Fibroblast of skin of back (primary cell): ENCODE measurements around the gene ENTREP3. TPM values are rescaled to one million over a fixed set of nuclear protein-coding genes. Genes with fewer than 3 reads are reported as not detected.
A peak's percentile ranks its signal among the peaks of the same experiment; 100 is the strongest.
"Not testable (repeated sequence)": the region's sequence is repeated elsewhere in the genome, so short reads cannot be mapped to it uniquely, and the experiment has no call there.

Experiments used
- DNase-seq: peaks from one replicate; pipeline ENCODE4 v3.0.0-alpha.2; 2013
- polyA plus RNA-seq, 2 experiments: library from polyadenylated mRNA; unstranded; fragments of 120-200 nt; gene quantifications; one replicate each; pipeline ENCODE4 v1.2.1, GENCODE V29; 2013; ENCODE audit not compliant: insufficient read length in 2 of 2

ENTREP3 gene, protein sequence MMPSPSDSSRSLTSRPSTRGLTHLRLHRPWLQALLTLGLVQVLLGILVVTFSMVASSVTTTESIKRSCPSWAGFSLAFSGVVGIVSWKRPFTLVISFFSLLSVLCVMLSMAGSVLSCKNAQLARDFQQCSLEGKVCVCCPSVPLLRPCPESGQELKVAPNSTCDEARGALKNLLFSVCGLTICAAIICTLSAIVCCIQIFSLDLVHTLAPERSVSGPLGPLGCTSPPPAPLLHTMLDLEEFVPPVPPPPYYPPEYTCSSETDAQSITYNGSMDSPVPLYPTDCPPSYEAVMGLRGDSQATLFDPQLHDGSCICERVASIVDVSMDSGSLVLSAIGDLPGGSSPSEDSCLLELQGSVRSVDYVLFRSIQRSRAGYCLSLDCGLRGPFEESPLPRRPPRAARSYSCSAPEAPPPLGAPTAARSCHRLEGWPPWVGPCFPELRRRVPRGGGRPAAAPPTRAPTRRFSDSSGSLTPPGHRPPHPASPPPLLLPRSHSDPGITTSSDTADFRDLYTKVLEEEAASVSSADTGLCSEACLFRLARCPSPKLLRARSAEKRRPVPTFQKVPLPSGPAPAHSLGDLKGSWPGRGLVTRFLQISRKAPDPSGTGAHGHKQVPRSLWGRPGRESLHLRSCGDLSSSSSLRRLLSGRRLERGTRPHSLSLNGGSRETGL
- 37.0 TPM for polyA plus RNA-seq (2013, experiment 1 of 2; ENCODE audit: insufficient read length)
- 29.9 TPM for polyA plus RNA-seq (2013, experiment 2 of 2; ENCODE audit: insufficient read length)

GRCh38 chr1:155255243-155256007 lies at the start of gene ENTREP3:
Gene ENTREP3 (minus strand): TSS chr1:155255483. CDS start chr1:155254877, 606 bp downstream.
- DNase-seq = peak; percentile 84

- no peak for DNase-seq
Observed at GRCh38 chr1:155304558-155305063, 49.3 kb upstream of the ENTREP3 start.

- DNase-seq = no peak
Observed at GRCh38 chr1:155301342-155301841, 46.1 kb upstream of the ENTREP3 start, which contains the start of gene PKLR. Gene PKLR (minus strand): TSS chr1:155301438. CDS start chr1:155301395, 43 bp downstream.

- no peak for DNase-seq
Observed at GRCh38 chr1:155300553-155301329, 45.5 kb upstream of the ENTREP3 start.

- DNase-seq = no peak
Observed at GRCh38 chr1:155300024-155300423, 44.7 kb upstream of the ENTREP3 start.

DNA sequence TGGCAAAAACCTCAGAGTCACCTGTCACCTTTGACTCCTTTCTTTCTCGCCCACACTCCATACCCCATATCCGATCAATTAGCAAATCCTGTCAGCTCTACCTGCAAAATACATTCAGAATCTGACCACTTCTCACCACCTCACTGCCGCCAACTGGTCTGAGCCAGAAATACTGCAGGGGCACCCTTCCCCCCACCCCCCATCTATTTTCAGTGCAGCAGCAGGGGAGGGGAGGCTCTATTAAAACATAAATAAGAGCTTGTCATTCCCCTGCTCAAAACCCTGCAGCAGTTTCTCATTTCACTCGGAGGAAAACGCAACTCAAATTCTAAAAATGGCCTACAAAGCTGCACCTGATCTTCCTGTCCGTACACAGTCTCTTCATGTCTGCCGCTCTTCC lies 42.1 kb upstream of the ENTREP3 start:
- DNase-seq = no peak

- no peak for DNase-seq
Observed at GRCh38 chr1:155296661-155297060, 41.4 kb upstream of the ENTREP3 start.

GRCh38 chr1:155295942-155296267 lies 40.6 kb upstream of the ENTREP3 start:
- no peak for DNase-seq

- no peak for DNase-seq
Observed at GRCh38 chr1:155295183-155295941, 40.1 kb upstream of the ENTREP3 start.

GRCh38 chr1:155294520-155295182 lies 39.4 kb upstream of the ENTREP3 start:
- DNase-seq = no peak

DNA sequence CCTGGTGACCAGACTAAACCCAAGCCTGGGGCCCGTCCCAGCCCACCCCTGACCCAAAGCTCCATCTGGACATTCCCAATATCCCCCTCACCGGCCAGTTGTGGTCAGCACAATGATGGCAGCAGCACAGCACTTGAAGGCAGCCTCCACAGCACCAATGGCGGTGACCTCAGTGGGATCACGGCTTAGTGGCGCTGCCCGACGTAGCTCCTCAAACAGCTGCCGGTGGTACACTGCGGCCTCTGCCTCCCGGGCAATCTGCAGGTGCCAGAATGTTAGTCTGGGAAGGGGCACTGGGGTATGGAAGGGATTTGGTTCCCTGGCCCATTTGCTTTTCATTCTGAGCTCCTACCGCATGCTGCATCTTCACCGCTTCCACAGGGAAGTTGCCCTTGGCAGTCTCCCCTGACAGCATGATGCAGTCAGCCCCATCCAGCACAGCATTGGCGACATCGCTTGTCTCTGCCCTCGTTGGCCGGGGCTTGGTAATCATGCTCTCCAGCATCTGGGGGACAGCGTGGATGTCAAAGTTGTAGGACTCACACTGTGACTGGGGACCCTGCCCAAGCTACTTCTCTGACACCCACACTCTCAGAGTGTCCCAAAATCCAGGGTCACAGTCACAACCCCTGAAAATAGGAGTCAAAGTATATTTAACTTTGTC lies 37.9 kb upstream of the ENTREP3 start:
- no peak for DNase-seq

DNA sequence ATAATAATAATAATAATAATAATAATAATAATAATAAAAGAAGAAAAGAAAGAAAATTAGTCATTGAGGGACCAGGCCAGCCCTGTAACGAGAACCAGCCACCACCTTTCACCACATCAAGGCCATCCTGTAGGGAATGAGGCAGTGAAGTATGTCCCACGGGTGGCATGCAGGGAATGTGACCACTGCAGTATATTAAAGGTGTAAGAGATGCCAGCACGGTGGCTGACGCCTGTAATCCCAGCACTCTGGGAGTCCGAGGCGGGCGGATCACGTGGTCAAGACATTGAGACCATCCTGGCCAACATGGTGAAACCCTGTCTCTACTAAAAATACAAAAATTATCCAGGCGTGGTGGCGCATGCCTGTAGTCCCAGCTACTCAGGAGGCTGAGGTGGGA lies 35.7 kb upstream of the ENTREP3 start:
- not testable (repeated sequence) for DNase-seq

GRCh38 chr1:155287987-155288543 lies 32.8 kb upstream of the ENTREP3 start:
- no peak for DNase-seq

GRCh38 chr1:155286544-155286943 lies 31.3 kb upstream of the ENTREP3 start:
- DNase-seq = no peak

DNA sequence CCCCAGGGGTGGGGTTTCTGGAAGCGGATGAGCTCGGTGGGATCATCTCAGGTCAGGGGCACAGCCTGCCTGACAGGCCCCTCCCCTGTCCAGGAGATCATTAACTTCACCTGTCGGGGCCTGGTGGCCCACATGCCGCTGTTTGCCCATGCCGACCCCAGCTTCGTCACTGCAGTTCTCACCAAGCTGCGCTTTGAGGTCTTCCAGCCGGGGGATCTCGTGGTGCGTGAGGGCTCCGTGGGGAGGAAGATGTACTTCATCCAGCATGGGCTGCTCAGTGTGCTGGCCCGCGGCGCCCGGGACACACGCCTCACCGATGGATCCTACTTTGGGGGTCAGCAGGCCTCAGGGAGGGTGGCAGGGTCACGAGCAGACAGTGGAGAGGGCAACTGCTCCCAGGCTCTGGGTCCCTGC lies 30.4 kb upstream of the ENTREP3 start:
- DNase-seq = no peak

DNA sequence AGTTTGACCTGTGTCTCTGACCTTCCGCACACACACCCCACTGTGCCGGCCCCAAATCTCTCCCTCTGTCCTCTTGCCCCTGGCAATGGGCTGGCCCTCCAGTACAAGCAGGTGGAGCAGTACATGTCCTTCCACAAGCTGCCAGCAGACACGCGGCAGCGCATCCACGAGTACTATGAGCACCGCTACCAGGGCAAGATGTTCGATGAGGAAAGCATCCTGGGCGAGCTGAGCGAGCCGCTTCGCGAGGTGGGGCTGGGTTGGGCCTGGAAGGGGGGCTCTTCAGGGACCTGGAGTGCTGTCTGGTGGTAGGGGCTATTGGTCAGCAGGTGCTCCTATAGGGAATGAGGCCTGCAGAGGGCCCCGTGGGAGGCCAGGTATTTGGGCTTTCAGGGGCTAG lies 29.8 kb upstream of the ENTREP3 start:
- DNase-seq = no peak

- DNase-seq = no peak
Observed at GRCh38 chr1:155284476-155284875, 29.2 kb upstream of the ENTREP3 start.

DNA sequence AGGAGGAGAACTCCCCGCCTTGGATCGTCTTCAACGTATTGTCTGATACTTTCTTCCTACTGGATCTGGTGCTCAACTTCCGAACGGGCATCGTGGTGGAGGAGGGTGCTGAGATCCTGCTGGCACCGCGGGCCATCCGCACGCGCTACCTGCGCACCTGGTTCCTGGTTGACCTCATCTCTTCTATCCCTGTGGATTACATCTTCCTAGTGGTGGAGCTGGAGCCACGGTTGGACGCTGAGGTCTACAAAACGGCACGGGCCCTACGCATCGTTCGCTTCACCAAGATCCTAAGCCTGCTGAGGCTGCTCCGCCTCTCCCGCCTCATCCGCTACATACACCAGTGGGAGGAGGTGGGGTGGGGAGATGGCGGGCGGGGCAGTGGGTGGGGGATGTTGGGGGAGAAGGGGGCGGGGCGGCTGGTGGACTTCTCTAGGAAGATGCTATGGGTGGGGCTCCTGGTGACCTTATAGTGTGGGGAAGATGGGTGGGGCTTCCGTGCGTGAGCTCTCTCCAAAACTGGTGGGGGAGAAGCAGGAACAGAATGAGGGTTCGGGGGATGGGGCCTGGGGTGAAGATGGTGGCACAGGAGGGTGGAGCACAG lies 27.3 kb upstream of the ENTREP3 start:
- no peak for DNase-seq

GRCh38 chr1:155279268-155279667 lies 24.0 kb upstream of the ENTREP3 start:
- no peak for DNase-seq
